H1 (cell line): ENCODE results near the gene CPNE4. TPM values are rescaled to one million over a fixed set of nuclear protein-coding genes. Genes with fewer than 3 reads are reported as not detected.

Experiments used
- CTCF ChIA-PET: fragments of 300-600 bp; sonication (Branson Sonifier 250); formaldehyde crosslinking; loops from one replicate; lab custom pipeline; 2021; ENCODE audit not compliant: partially characterized antibody; lab: Charles Lee
- POLR2A ChIA-PET: fragments of 300-600 bp; sonication (Branson Sonifier 250); formaldehyde crosslinking; loops from one replicate; lab custom pipeline; 2021; ENCODE audit warnings: inconsistent platforms; ENCODE audit not compliant: partially characterized antibody; lab: Charles Lee
- DNase-seq, 2 experiments: peaks; one replicate each; pipeline versions ENCODE4 v3.0.0 to v3.0.0-alpha.2; 2010 to 2022; ENCODE audit warnings: low spot score in 2 of 2, low read depth in 1 of 2, mixed read lengths in 1 of 2
- FAIRE-seq: peaks from 2 replicates; lab custom pipeline; 2011; peaks lifted over from hg19 to GRCh38; lab: Jason Lieb, UNC
- H2AFZ ChIP-seq: 2 replicates; pipeline ENCODE4 v1.8.1; 2012; ENCODE audit warnings: low read length, inconsistent platforms
- H2AK5ac ChIP-seq: 2 replicates; pipeline ENCODE4 v1.6.1; 2013; ENCODE audit warnings: low read depth, low read length
- H2BK120ac ChIP-seq: replicated peaks from 2 replicates; pipeline ENCODE3; 2013; ENCODE audit warnings: low read depth, low read length, inconsistent platforms
- H2BK12ac ChIP-seq: 2 replicates; pipeline ENCODE4 v1.6.1; 2013; ENCODE audit warnings: low read depth, low read length
- H2BK15ac ChIP-seq: 2 replicates; pipeline ENCODE4 v1.6.1; 2013; ENCODE audit warnings: low read length
- H2BK20ac ChIP-seq: 2 replicates; pipeline ENCODE4 v1.6.1; 2013; ENCODE audit warnings: low read length
- H2BK5ac ChIP-seq: 2 replicates; pipeline ENCODE4 v1.6.1; 2013; ENCODE audit warnings: low read depth, low read length
- H3K14ac ChIP-seq: 2 replicates; pipeline ENCODE4 v1.6.1; 2013; ENCODE audit warnings: inconsistent platforms; ENCODE audit not compliant: insufficient read length
- H3K18ac ChIP-seq: 2 replicates; pipeline ENCODE4 v1.6.1; 2013; ENCODE audit warnings: low read length; ENCODE audit errors: extremely low read depth
- H3K23ac ChIP-seq: 2 replicates; pipeline ENCODE4 v1.6.1; 2013; ENCODE audit warnings: inconsistent platforms; ENCODE audit not compliant: insufficient read length
- H3K23me2 ChIP-seq: 2 replicates; pipeline ENCODE4 v1.6.1; 2013; ENCODE audit warnings: low read depth, low read length
- H3K27ac ChIP-seq: 2 replicates; pipeline ENCODE4 v1.6.1; 2011; ENCODE audit warnings: low read depth, low read length, inconsistent platforms
- H3K27me3 ChIP-seq, 4 experiments: replicated peaks in 1 of 4; 1 replicate in 1 of 4; 2 replicates in 3 of 4; pipeline versions ENCODE4 v1.6.1 to v1.8.1; 2011 to 2013; ENCODE audit warnings: low read length in 3 of 4, mild to moderate bottlenecking in 3 of 4, inconsistent platforms in 2 of 4, mixed read lengths in 2 of 4, moderate library complexity in 1 of 4; ENCODE audit not compliant: control insufficient read depth in 3 of 4, insufficient read depth in 3 of 4; ENCODE audit errors: extremely low read depth in 1 of 4
- H3K36me3 ChIP-seq, 4 experiments: 2 replicates each; pipeline versions ENCODE4 v1.6.1 to v1.8.1; 2011 to 2013; ENCODE audit warnings: mild to moderate bottlenecking in 4 of 4, low read length in 3 of 4, moderate library complexity in 2 of 4, control low read depth in 1 of 4, inconsistent platforms in 1 of 4; ENCODE audit not compliant: insufficient read depth in 4 of 4, control insufficient read depth in 2 of 4
- H3K4ac ChIP-seq: replicated peaks from 2 replicates; pipeline ENCODE3; 2013; ENCODE audit warnings: low read length, low read depth, mixed read lengths, inconsistent platforms; ENCODE audit not compliant: insufficient read length
- H3K4me1 ChIP-seq, 4 experiments: replicated peaks in 1 of 4; 1 replicate in 1 of 4; 2 replicates in 3 of 4; pipeline versions ENCODE4 v1.6.1 to v1.8.1; 2011 to 2013; ENCODE audit warnings: low read length in 3 of 4, inconsistent platforms in 2 of 4, mixed read lengths in 1 of 4; ENCODE audit not compliant: insufficient read depth in 4 of 4, control insufficient read depth in 3 of 4
- H3K4me2 ChIP-seq, 2 experiments: 2 replicates each; pipeline versions ENCODE4 v1.6.1 to v1.8.1; 2011 to 2013; ENCODE audit warnings: low read depth in 2 of 2, low read length in 2 of 2, control low read depth in 1 of 2, inconsistent platforms in 1 of 2, mild to moderate bottlenecking in 1 of 2; ENCODE audit not compliant: insufficient read depth in 1 of 2
- H3K4me3 ChIP-seq, 4 experiments: fragments of 200-600, 300-600 bp in 1 of 4; sonication (generic), shearing (Covaris generic), sonication (Bioruptor Twin) in 1 of 4; 2 replicates each; pipeline versions ENCODE4 v1.5.1 to v1.8.1; 2011 to 2016; ENCODE audit warnings: low read length in 4 of 4, low read depth in 3 of 4, control low read depth in 2 of 4, inconsistent platforms in 2 of 4, mild to moderate bottlenecking in 2 of 4, mixed read lengths in 1 of 4, moderate library complexity in 1 of 4; ENCODE audit not compliant: insufficient read depth in 2 of 4; ENCODE audit errors: extremely low read depth in 1 of 4
- H3K56ac ChIP-seq: replicated peaks from 2 replicates; pipeline ENCODE3; 2013; ENCODE audit warnings: low read depth, mild to moderate bottlenecking, mixed read lengths, low read length, inconsistent platforms; ENCODE audit not compliant: insufficient read length
- H3K79me1 ChIP-seq: 2 replicates; pipeline ENCODE4 v1.6.1; 2013; ENCODE audit warnings: low read depth, low read length, control low read depth
- H3K79me2 ChIP-seq, 2 experiments: 2 replicates each; pipeline versions ENCODE4 v1.6.1 to v1.8.1; 2012 to 2013; ENCODE audit warnings: low read length in 2 of 2, mild to moderate bottlenecking in 2 of 2, inconsistent platforms in 1 of 2; ENCODE audit not compliant: insufficient read depth in 2 of 2, control insufficient read depth in 1 of 2
- H3K9ac ChIP-seq, 4 experiments: replicated peaks in 1 of 4; 1 replicate in 1 of 4; 2 replicates in 3 of 4; pipeline versions ENCODE4 v1.6.1 to v1.8.1; 2011 to 2013; ENCODE audit warnings: low read depth in 3 of 4, low read length in 3 of 4, control low read depth in 2 of 4, mild to moderate bottlenecking in 2 of 4, moderate library complexity in 2 of 4, inconsistent platforms in 1 of 4; ENCODE audit errors: extremely low read depth in 1 of 4
- H3K9me3 ChIP-seq, 2 experiments: 2 replicates each; pipeline versions ENCODE4 v1.6.1 to v1.8.1; 2012 to 2013; ENCODE audit warnings: mild to moderate bottlenecking in 2 of 2, moderate library complexity in 2 of 2, control low read depth in 1 of 2, inconsistent platforms in 1 of 2, low read depth in 1 of 2, low read length in 1 of 2, mixed read lengths in 1 of 2; ENCODE audit not compliant: insufficient read depth in 2 of 2
- H4K20me1 ChIP-seq, 2 experiments: replicated peaks in 1 of 2; 2 replicates each; pipeline versions ENCODE3 to v1.8.1; 2011 to 2013; ENCODE audit warnings: inconsistent platforms in 2 of 2, low read length in 2 of 2, mild to moderate bottlenecking in 1 of 2; ENCODE audit not compliant: insufficient read depth in 2 of 2, control insufficient read depth in 1 of 2
- H4K5ac ChIP-seq: 2 replicates; pipeline ENCODE4 v1.6.1; 2013; ENCODE audit warnings: low read length, low read depth, mixed read lengths, inconsistent platforms; ENCODE audit not compliant: insufficient read length
- H4K8ac ChIP-seq: 2 replicates; pipeline ENCODE4 v1.8.0; 2013; ENCODE audit warnings: mild to moderate bottlenecking, moderate library complexity, low read length, inconsistent platforms; ENCODE audit not compliant: insufficient read depth; ENCODE audit errors: extremely low read depth
- H4K91ac ChIP-seq: replicated peaks from 2 replicates; pipeline ENCODE3; 2013; ENCODE audit warnings: low read length, mixed read lengths, inconsistent platforms; ENCODE audit not compliant: insufficient read length
- SP4 ChIP-seq: IDR thresholded peaks from 2 replicates; pipeline ENCODE4 v1.6.1; 2012; ENCODE audit warnings: low read length, inconsistent platforms
- polyA plus RNA-seq, 7 experiments: library from polyadenylated mRNA; depleted of rRNA in 3 of 7; stranded (reverse) in 5 of 7; unstranded in 2 of 7; fragments of >200 nt in 5 of 7; fragments of 200-250 nt in 2 of 7; gene quantifications; 1 replicate in 5 of 7; 2 replicates in 1 of 7; 4 replicates in 1 of 7; pipeline versions ENCODE4 v1.2.1 to v1.2.3, GENCODE V29; 2011 to 2013; ENCODE audit warnings: missing spikeins in 2 of 7, mixed read lengths in 2 of 7
- total RNA-seq: library from RNA; stranded (reverse); fragmentation: NEBNext Ultra II Directional; extraction: Animal tissue kit (Norgen Biotek cat#: 25700); gene quantifications from 2 replicates; pipeline ENCODE4 v1.2.1, GENCODE V29; 2021
- TF ChIP-seq, protein P1 (sequence below): fragments of 300-600 bp; sonication (generic); IDR thresholded peaks from 2 replicates; pipeline ENCODE4 v1.7.1; 2012; ENCODE audit warnings: low read length, moderate library complexity, mild to moderate bottlenecking, inconsistent platforms; ENCODE audit not compliant: insufficient replicate concordance

The CPNE4 gene
- total and polyA plus RNA-seq, 2 of the 8 experiments (the other 6 are each of a cell fraction or from before 2014, with no cell fraction given) = 0.82 to 3.8 TPM

GRCh38 chr3:131786386-131786785, 248.4 kb downstream of the CPNE4 start:
- Histone ChIP-seq H2BK15ac (no peak overlapping the region), H2BK120ac (no peak overlapping the region), H2BK12ac (no peak overlapping the region), H4K91ac (no peak overlapping the region), H2AK5ac (no peak overlapping the region), H3K79me2 (no peaks in the 10 kb centered on the region), H3K14ac (no peak overlapping the region), H2BK5ac (no peak overlapping the region), H3K4me1 (peaks cover 0 to 3% (median 0%) of the 10 kb centered on the region in 4 experiments; a peak in 1 of 7 replicates), H4K20me1 (no peaks in the 10 kb centered on the region), H3K23me2 (no peaks in the 10 kb centered on the region; the same call in 1 of the 2 replicates), H3K4me3 (no peak overlapping the region), H3K36me3 (no peaks in the 10 kb centered on the region), H2AFZ (no peak overlapping the region), H3K18ac (no peak overlapping the region), H3K27ac (no peak overlapping the region), H2BK20ac (no peak overlapping the region), H4K8ac (no peak overlapping the region), H3K4ac (no peak overlapping the region), H3K23ac (no peak overlapping the region), H3K79me1 (no peaks in the 10 kb centered on the region), H3K56ac (no peak overlapping the region), H3K9me3 (no peaks in the 10 kb centered on the region), H3K9ac (no peak overlapping the region), H4K5ac (no peak overlapping the region), H3K4me2 (no peak overlapping the region), H3K27me3 (no peaks in the 10 kb centered on the region)
- FAIRE-seq (no peak), DNase-seq (no peak)
- ChIA-PET POLR2A (no interaction called here), CTCF (no interaction called here)
- TF ChIP-seq, protein P1, sequence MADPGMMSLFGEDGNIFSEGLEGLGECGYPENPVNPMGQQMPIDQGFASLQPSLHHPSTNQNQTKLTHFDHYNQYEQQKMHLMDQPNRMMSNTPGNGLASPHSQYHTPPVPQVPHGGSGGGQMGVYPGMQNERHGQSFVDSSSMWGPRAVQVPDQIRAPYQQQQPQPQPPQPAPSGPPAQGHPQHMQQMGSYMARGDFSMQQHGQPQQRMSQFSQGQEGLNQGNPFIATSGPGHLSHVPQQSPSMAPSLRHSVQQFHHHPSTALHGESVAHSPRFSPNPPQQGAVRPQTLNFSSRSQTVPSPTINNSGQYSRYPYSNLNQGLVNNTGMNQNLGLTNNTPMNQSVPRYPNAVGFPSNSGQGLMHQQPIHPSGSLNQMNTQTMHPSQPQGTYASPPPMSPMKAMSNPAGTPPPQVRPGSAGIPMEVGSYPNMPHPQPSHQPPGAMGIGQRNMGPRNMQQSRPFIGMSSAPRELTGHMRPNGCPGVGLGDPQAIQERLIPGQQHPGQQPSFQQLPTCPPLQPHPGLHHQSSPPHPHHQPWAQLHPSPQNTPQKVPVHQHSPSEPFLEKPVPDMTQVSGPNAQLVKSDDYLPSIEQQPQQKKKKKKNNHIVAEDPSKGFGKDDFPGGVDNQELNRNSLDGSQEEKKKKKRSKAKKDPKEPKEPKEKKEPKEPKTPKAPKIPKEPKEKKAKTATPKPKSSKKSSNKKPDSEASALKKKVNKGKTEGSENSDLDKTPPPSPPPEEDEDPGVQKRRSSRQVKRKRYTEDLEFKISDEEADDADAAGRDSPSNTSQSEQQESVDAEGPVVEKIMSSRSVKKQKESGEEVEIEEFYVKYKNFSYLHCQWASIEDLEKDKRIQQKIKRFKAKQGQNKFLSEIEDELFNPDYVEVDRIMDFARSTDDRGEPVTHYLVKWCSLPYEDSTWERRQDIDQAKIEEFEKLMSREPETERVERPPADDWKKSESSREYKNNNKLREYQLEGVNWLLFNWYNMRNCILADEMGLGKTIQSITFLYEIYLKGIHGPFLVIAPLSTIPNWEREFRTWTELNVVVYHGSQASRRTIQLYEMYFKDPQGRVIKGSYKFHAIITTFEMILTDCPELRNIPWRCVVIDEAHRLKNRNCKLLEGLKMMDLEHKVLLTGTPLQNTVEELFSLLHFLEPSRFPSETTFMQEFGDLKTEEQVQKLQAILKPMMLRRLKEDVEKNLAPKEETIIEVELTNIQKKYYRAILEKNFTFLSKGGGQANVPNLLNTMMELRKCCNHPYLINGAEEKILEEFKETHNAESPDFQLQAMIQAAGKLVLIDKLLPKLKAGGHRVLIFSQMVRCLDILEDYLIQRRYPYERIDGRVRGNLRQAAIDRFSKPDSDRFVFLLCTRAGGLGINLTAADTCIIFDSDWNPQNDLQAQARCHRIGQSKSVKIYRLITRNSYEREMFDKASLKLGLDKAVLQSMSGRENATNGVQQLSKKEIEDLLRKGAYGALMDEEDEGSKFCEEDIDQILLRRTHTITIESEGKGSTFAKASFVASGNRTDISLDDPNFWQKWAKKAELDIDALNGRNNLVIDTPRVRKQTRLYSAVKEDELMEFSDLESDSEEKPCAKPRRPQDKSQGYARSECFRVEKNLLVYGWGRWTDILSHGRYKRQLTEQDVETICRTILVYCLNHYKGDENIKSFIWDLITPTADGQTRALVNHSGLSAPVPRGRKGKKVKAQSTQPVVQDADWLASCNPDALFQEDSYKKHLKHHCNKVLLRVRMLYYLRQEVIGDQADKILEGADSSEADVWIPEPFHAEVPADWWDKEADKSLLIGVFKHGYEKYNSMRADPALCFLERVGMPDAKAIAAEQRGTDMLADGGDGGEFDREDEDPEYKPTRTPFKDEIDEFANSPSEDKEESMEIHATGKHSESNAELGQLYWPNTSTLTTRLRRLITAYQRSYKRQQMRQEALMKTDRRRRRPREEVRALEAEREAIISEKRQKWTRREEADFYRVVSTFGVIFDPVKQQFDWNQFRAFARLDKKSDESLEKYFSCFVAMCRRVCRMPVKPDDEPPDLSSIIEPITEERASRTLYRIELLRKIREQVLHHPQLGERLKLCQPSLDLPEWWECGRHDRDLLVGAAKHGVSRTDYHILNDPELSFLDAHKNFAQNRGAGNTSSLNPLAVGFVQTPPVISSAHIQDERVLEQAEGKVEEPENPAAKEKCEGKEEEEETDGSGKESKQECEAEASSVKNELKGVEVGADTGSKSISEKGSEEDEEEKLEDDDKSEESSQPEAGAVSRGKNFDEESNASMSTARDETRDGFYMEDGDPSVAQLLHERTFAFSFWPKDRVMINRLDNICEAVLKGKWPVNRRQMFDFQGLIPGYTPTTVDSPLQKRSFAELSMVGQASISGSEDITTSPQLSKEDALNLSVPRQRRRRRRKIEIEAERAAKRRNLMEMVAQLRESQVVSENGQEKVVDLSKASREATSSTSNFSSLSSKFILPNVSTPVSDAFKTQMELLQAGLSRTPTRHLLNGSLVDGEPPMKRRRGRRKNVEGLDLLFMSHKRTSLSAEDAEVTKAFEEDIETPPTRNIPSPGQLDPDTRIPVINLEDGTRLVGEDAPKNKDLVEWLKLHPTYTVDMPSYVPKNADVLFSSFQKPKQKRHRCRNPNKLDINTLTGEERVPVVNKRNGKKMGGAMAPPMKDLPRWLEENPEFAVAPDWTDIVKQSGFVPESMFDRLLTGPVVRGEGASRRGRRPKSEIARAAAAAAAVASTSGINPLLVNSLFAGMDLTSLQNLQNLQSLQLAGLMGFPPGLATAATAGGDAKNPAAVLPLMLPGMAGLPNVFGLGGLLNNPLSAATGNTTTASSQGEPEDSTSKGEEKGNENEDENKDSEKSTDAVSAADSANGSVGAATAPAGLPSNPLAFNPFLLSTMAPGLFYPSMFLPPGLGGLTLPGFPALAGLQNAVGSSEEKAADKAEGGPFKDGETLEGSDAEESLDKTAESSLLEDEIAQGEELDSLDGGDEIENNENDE = no peak
- no peak for TF ChIP-seq SP4
